A172 (cell line): Measurements from ENCODE around the gene HOXA9. TPM values are rescaled to one million over a fixed set of nuclear protein-coding genes. Genes with fewer than 3 reads are reported as not detected.
A peak's percentile ranks its signal among the peaks of the same experiment; 100 is the strongest.

Experiments
- DNase-seq: peaks from one replicate; pipeline ENCODE4 v3.0.0-alpha.2; 2015; ENCODE audit warnings: low spot score
- total RNA-seq: library from RNA; depleted of rRNA; stranded (reverse); fragments of >200 nt; shearing (Covaris generic); gene quantifications from 2 replicates; pipeline ENCODE4 v1.2.3, GENCODE V29; 2014; rRNA removed

HOXA9 gene
- total RNA-seq, 1 experiment from 2014 or later, result 88.6 TPM

DNA sequence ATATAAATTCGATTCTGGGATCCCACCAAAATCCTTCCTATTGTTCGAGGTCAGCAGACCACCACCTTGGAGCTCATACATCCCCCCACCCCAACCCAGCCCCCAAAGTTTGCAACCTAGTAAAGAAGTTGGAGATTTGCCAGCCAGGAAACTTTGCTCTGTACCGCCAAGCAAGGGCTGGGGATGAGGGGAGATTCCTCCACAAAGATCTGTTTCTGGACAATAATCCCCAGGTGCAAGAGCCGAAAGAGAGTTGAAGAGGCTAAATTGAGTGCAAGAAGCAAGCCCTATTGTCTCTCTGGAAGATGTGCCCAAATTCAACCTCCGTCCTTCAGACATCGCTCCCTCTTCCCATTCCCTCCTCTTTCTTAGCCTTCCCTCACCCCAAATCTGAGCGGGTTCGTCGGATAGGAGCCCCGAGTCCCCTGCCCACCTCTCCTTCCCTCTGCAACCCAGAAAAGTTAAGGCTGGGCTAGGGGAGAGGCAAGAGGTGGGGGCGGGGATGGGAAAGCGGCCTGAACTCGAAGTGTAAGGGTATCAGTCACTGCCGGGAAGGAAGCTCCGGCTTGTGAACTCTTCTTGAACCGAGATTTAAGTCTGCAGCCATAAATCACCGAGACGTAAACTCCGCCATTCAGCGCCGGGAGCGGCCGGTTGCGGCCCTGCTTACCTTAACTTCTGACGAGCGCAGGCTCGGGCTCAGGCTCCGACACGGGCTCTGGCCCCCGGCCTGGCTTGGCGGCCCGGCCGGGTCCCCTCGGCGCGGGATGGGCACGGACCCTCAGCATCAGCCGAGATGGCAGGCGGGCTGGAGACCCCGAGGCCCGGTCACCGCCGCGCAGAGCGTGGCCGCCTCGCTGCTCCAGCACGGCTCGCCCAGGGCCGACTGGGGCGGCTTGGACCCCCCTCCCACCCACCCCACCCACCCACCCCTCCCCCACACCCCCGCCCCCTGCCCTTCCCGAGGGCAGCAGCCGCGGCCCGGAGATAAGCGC, 52.1 kb downstream of the HOXA9 start:
- peak; percentile 81 for DNase-seq

Other genes starting within 250 kb of the HOXA9 start
- 0.34 TPM in 1 of 2 replicates, not detected in the other for gene HOXA1, start 69.5 kb downstream of the HOXA9 start, total RNA-seq
- 0.17 TPM in 1 of 2 replicates, not detected in the other for gene HOXA2, start 62.9 kb downstream of the HOXA9 start, total RNA-seq
- 2.0 and 3.4 TPM in 2 replicates for gene HOXA4, start 34.8 kb downstream of the HOXA9 start, total RNA-seq
- 0.98 and 1.9 TPM in 2 replicates for gene HOXA5, start 21.9 kb downstream of the HOXA9 start, total RNA-seq
- gene HOXA6, start 17.8 kb downstream of the HOXA9 start, total RNA-seq, result 0.48 TPM in 1 of 2 replicates, not detected in the other
- 0.07 and 0.41 TPM in 2 replicates for gene HOXA3, start 13.0 kb downstream of the HOXA9 start, total RNA-seq
- gene HOXA7, start 8.9 kb downstream of the HOXA9 start, total RNA-seq, result not detected in 2 replicates
- gene HOXA10, start 8.8 kb upstream of the HOXA9 start, total RNA-seq, result 26.4 and 30.7 TPM in 2 replicates
- gene HOXA11, start 19.7 kb upstream of the HOXA9 start, total RNA-seq, result 1.2 TPM in 2 replicates
- 3.2 and 4.7 TPM in 2 replicates for gene HOXA13, start 34.6 kb upstream of the HOXA9 start, total RNA-seq
- gene EVX1, start 77.3 kb upstream of the HOXA9 start, total RNA-seq, result not detected in 2 replicates